Neural progenitor cell (in vitro differentiated cells): Measurements from ENCODE around the gene CCDC97. TPM values are rescaled to one million over a fixed set of nuclear protein-coding genes. Genes with fewer than 3 reads are reported as not detected.

Experiments
- DNase-seq: peaks from one replicate; pipeline ENCODE4 v3.0.0-alpha.2; 2016; ENCODE audit warnings: low spot score
- H2AFZ ChIP-seq: fragments of 200-600 bp; sonication (generic); replicated peaks from 2 replicates; pipeline ENCODE4 v1.6.1; 2016; ENCODE audit warnings: antibody characterized with exemption
- H3F3A ChIP-seq: fragments of 200-600 bp; sonication (generic); 2 replicates; pipeline ENCODE4 v1.6.1; 2016; ENCODE audit warnings: antibody characterized with exemption, low read depth
- H3K27ac ChIP-seq: fragments of 200-600 bp; sonication (generic); 2 replicates; pipeline ENCODE4 v1.5.1; 2016; ENCODE audit warnings: mild to moderate bottlenecking
- H3K27me3 ChIP-seq: fragments of 200-600 bp; sonication (generic); 2 replicates; pipeline ENCODE4 v1.6.1; 2016; ENCODE audit warnings: mild to moderate bottlenecking, moderate library complexity
- H3K36me3 ChIP-seq: fragments of 200-600 bp; sonication (generic); 2 replicates; pipeline ENCODE4 v1.5.1; 2016
- H3K4me1 ChIP-seq: fragments of 200-600 bp; sonication (generic); 2 replicates; pipeline ENCODE4 v1.6.1; 2016; ENCODE audit warnings: mixed run types
- H3K4me2 ChIP-seq: fragments of 200-600 bp; sonication (generic); 2 replicates; pipeline ENCODE4 v1.6.1; 2016
- H3K4me3 ChIP-seq: fragments of 200-600 bp; sonication (generic); 2 replicates; pipeline ENCODE4 v1.5.1; 2016
- H3K79me2 ChIP-seq: fragments of 200-600 bp; sonication (generic); 2 replicates; pipeline ENCODE4 v1.6.1; 2016; ENCODE audit warnings: low read depth
- H3K9ac ChIP-seq: fragments of 200-600 bp; sonication (generic); 2 replicates; pipeline ENCODE4 v1.6.1; 2016
- H3K9me3 ChIP-seq: fragments of 200-600 bp; sonication (generic); 2 replicates; pipeline ENCODE4 v1.5.1; 2016; ENCODE audit warnings: low read depth
- H4K20me1 ChIP-seq: fragments of 200-600 bp; sonication (generic); 2 replicates; pipeline ENCODE4 v1.6.1; 2016; ENCODE audit warnings: low read depth
- H3K27ac Mint-ChIP-seq: 3 replicates; pipeline ENCODE4 v1.8.0; 2021; ENCODE audit warnings: mixed read lengths
- H3K27me3 Mint-ChIP-seq: 2 replicates; pipeline ENCODE4 v1.8.0; 2022; ENCODE audit warnings: low read depth, mild to moderate bottlenecking, inconsistent platforms, moderate library complexity, mixed read lengths; ENCODE audit not compliant: insufficient read depth
- H3K36me3 Mint-ChIP-seq: 3 replicates; pipeline ENCODE4 v1.8.0; 2021; ENCODE audit warnings: mixed read lengths
- H3K4me1 Mint-ChIP-seq: 3 replicates; pipeline ENCODE4 v1.8.0; 2021; ENCODE audit warnings: mixed read lengths
- H3K4me3 Mint-ChIP-seq: 3 replicates; pipeline ENCODE4 v1.8.0; 2021; ENCODE audit warnings: mild to moderate bottlenecking, moderate library complexity, mixed read lengths
- H3K9me3 Mint-ChIP-seq: 3 replicates; pipeline ENCODE4 v1.8.0; 2020; ENCODE audit warnings: mixed read lengths
- EZH2 ChIP-seq: fragments of 200-600 bp; sonication (generic); IDR thresholded peaks from 2 replicates; pipeline ENCODE4 v1.6.1; 2017; ENCODE audit warnings: antibody characterized with exemption, mild to moderate bottlenecking, moderate library complexity
- EZH2phosphoT487 ChIP-seq: fragments of 200-600 bp; sonication (generic); IDR thresholded peaks from 2 replicates; pipeline ENCODE4 v1.6.1; 2017; ENCODE audit warnings: antibody characterized with exemption
- total RNA-seq: library from RNA; depleted of rRNA; stranded (reverse); fragments of >200 nt; gene quantifications from 2 replicates; pipeline ENCODE4 v1.2.3, GENCODE V29; 2015; ENCODE audit warnings: low replicate concordance
- TF ChIP-seq, protein P1 (sequence below): fragments of 200-600 bp; sonication (generic); IDR thresholded peaks from 2 replicates; pipeline ENCODE4 v1.5.1; 2017; ENCODE audit warnings: antibody characterized with exemption, mild to moderate bottlenecking

CCDC97 gene
- total RNA-seq, 1 donor from 2014 or later, result 19.1 TPM

DNA sequence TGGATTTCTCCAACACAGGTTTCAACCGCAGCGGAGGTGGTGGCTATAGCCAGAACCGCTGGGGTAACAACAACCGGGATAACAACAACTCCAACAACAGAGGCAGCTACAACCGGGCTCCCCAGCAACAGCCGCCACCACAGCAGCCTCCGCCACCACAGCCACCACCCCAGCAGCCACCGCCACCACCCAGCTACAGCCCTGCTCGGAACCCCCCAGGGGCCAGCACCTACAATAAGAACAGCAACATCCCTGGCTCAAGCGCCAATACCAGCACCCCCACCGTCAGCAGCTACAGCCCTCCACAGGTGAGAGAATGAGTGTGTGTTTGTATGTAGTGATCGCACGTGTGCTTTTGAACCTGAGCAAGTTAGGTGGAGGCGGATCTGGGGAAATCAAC is 6.0 kb upstream of the CCDC97 start:
- H3K4me1 Mint-ChIP-seq, result peaks cover 8% of the 10 kb centered on the region
- H3K9me3 Mint-ChIP-seq, result no peaks in the 10 kb centered on the region
- no peak overlapping the region for H3K4me2 ChIP-seq
- H3F3A ChIP-seq, result peaks cover 48% of the 10 kb centered on the region
- DNase-seq, result no peak
- no peaks in the 10 kb centered on the region for H3K9me3 ChIP-seq
- TF ChIP-seq, protein P1, sequence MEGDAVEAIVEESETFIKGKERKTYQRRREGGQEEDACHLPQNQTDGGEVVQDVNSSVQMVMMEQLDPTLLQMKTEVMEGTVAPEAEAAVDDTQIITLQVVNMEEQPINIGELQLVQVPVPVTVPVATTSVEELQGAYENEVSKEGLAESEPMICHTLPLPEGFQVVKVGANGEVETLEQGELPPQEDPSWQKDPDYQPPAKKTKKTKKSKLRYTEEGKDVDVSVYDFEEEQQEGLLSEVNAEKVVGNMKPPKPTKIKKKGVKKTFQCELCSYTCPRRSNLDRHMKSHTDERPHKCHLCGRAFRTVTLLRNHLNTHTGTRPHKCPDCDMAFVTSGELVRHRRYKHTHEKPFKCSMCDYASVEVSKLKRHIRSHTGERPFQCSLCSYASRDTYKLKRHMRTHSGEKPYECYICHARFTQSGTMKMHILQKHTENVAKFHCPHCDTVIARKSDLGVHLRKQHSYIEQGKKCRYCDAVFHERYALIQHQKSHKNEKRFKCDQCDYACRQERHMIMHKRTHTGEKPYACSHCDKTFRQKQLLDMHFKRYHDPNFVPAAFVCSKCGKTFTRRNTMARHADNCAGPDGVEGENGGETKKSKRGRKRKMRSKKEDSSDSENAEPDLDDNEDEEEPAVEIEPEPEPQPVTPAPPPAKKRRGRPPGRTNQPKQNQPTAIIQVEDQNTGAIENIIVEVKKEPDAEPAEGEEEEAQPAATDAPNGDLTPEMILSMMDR, result no peak
- TF ChIP-seq EZH2phosphoT487 (no peak), EZH2 (no peak)
- H3K4me3 Mint-ChIP-seq, result no peak overlapping the region
- H3K9ac ChIP-seq, result no peak overlapping the region
- no peak overlapping the region for H2AFZ ChIP-seq
- H3K36me3 Mint-ChIP-seq, result peaks cover 36% of the 10 kb centered on the region
- H3K27ac Mint-ChIP-seq, result no peak overlapping the region
- H4K20me1 ChIP-seq, result peaks cover 15% of the 10 kb centered on the region
- no peak overlapping the region for H3K4me3 ChIP-seq
- no peaks in the 10 kb centered on the region for H3K27me3 Mint-ChIP-seq
- no peaks in the 10 kb centered on the region for H3K4me1 ChIP-seq
- peaks cover 7% of the 10 kb centered on the region for H3K36me3 ChIP-seq
- no peaks in the 10 kb centered on the region for H3K27me3 ChIP-seq
- no peaks in the 10 kb centered on the region for H3K79me2 ChIP-seq
- H3K27ac ChIP-seq, result no peak overlapping the region

DNA sequence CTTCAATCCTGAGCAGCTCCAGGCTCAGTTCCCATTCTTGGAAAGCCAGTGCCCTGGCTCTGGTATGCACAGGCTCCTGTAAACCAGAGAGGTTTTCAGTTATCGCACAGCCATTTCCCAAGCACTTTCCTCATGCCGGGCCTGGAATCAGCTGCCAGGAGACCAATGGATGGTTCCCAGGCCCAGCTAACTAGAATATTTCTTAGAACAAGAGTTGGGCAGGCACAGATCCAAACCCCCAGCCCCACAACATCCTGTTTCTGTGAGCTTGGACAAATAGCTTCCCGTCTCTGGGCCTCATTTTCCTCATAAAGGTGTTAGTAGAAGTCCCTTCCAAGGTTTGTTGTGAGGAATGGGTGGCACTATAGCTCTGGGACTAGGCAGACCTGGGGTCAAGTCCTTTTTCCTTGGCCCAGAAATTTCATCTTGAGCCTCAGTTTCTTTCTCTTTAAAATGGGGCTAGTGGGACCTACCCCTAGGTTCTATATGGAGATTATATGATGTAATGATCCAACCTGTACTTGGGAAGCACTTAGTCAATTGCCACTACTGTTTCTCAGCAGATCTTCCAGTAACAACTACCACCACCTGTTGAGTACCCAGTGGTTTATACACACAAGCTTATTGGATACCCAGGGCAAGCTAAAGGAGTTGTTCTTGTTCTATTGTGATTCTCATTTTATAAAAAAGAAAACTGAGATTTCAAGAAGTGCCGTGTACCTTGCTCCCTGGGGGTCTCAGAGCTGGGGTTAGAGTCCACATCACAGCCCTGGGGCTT is 5.1 kb upstream of the CCDC97 start:
- Histone ChIP-seq H3K79me2 (no peaks in the 10 kb centered on the region), H3K27ac (no peak overlapping the region), H3K9ac (no peak overlapping the region), H3K4me3 (no peak overlapping the region), H4K20me1 (peaks cover 9% of the 10 kb centered on the region), H3K4me1 (no peaks in the 10 kb centered on the region), H3K4me2 (no peak overlapping the region), H3K9me3 (no peaks in the 10 kb centered on the region), H3K36me3 (peaks cover 7% of the 10 kb centered on the region), H2AFZ (no peak overlapping the region), H3K27me3 (no peaks in the 10 kb centered on the region), H3F3A (peaks cover 57% of the 10 kb centered on the region)
- H3K27ac Mint-ChIP-seq, result no peak overlapping the region
- peaks cover 13% of the 10 kb centered on the region for H3K4me1 Mint-ChIP-seq
- no peaks in the 10 kb centered on the region for H3K9me3 Mint-ChIP-seq
- H3K4me3 Mint-ChIP-seq, result no peak overlapping the region
- no peaks in the 10 kb centered on the region for H3K27me3 Mint-ChIP-seq
- TF ChIP-seq EZH2phosphoT487 (no peak), EZH2 (no peak)
- TF ChIP-seq, protein P1, result no peak
- H3K36me3 Mint-ChIP-seq, result peaks cover 28% of the 10 kb centered on the region
- DNase-seq, result no peak

DNA sequence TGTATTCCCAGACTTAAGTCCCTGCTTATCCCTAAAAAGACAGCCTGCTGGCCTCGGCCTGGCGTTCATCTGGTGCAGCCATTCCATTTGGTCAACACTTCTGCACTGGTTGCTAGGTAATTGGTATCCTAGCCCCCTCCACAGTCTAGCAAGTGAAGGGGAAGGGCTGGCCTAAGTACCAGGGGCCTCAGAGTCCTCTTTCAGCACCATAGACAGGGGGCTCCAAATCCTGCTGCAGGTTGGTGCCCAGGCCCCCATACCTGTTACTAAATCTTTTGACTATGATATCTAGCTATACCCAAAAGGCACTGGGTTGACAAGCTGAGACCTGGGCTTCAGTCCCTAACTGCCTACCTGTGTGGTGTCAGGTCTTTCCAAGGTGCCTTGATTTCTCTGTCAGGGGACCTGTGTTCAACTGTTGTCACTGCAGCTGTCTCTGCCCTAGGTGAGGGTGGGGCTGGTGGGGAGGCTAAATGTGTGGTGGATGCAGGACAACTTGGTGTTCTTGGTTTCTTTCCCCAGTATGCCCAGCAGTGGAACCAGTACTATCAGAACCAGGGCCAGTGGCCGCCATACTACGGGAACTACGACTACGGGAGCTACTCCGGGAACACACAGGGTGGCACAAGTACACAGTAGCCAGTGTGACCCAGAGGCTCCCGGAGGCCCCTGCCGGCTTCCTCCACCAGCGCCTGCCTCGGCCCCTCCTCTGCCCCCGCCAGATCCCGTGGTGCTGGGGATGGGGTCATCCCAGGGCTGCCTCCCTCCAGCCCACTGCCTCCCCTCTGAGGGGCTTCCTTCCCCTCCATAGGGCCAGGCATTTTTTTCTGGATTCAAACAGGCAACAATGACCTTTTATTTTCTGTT is 3.8 kb upstream of the CCDC97 start:
- Histone ChIP-seq H3K27me3 (no peaks in the 10 kb centered on the region), H3K79me2 (peaks cover 7% of the 10 kb centered on the region), H3K9me3 (no peaks in the 10 kb centered on the region), H3K4me2 (no peak overlapping the region), H2AFZ (no peak overlapping the region), H4K20me1 (peaks cover 6% of the 10 kb centered on the region), H3F3A (peaks cover 67% of the 10 kb centered on the region), H3K36me3 (peaks cover 7% of the 10 kb centered on the region), H3K27ac (peak overlapping the region; percentile 85), H3K4me1 (peaks cover 5% of the 10 kb centered on the region), H3K9ac (no peak overlapping the region), H3K4me3 (no peak overlapping the region)
- Mint-ChIP-seq H3K9me3 (no peaks in the 10 kb centered on the region), H3K4me3 (no peak overlapping the region), H3K27me3 (peaks cover 5% of the 10 kb centered on the region), H3K27ac (no peak overlapping the region), H3K4me1 (peaks cover 18% of the 10 kb centered on the region), H3K36me3 (peaks cover 28% of the 10 kb centered on the region)
- no peak for TF ChIP-seq EZH2
- TF ChIP-seq EZH2phosphoT487, result no peak
- TF ChIP-seq, protein P1, result no peak
- DNase-seq, result no peak
